ENCODE results near the gene MAP1B.
"Not testable (repeated sequence)": the region's sequence is repeated elsewhere in the genome, so short reads cannot be mapped to it uniquely, and the experiment has no call there.

MAP1B gene

DNA sequence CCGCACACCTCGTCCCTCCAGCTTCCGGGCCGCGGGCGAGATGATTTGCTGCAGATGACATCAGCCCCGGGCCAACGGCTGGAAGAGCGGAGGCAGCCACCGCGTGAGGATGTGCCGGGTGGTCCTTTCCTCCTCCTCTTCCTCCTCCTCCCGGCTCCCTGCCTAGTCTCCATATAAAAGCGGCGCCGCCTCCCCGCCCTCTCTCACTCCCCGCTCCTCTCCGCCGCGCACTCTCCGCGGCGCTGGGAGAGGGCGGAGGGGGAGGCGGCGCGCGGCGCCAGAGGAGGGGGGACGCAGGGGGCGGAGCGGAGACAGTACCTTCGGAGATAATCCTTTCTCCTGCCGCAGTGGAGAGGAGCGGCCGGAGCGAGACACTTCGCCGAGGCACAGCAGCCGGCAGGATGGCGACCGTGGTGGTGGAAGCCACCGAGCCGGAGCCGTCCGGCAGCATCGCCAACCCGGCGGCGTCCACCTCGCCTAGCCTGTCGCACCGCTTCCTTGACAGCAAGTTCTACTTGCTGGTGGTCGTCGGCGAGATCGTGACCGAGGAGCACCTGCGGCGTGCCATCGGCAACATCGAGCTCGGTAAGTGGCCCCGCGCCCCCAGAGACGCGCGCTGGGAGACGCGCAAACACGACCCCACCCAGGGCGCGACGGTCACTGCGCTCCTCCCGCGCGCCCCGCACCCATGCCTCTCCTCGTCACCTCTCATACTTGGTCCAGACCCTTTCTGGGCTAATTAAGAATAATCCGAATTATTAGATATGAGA lies at the start of gene MAP1B:
MAP1B (plus strand) TSS at position 345 of the 770 bp plus-strand sequence; CDS start at position 402, 57 bp downstream.
- peak; percentile 86 for DNase-seq

DNA sequence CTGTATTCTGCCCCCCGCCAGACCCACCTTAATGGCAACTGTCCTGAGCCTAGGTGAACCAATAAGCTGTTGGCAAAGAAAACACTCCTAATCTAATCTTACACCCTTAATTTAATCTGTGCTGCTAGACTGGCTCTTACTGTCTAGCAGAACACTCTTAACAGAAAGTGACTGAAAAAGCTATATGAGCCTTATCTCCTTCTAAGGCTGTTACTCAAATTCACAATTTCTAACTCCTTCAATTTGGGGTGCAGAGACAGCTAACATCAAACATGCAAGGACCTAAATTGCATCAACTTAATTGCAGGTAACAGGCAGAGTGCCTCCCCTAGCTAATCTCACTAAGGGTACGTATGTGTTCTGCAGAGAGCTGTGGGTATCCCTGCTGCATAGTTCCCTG lies 49.5 kb upstream of the MAP1B start:
- DNase-seq = no peak

DNA sequence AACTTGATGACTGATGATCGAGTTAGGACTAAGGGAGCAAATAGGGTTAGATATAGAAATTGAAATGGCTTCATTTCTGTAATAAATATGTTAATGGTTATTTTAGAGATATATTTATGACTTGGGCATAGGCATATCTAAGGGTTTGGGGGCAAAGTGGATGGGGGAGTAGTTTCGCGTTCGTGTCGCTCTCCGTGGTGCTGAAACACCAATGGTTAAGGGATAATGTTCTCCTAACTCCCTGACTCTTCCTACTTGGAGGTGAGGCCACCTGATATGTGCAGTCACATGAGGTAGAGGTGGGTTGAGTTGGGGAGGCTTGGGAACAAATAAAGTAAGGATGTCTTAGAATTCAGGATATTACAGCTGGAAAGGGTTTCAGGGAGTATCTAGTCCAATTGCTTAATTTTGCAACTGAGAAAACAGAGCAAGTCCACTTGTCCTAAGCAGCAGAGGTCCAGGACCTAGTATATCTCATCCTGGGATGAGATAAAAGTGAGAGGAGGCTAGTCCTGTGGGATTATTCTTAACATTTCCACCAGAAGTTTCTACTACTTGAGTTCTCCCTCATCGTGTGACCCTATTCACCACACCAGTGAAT lies 44.0 kb upstream of the MAP1B start:
- peak; percentile 35 for DNase-seq

DNA sequence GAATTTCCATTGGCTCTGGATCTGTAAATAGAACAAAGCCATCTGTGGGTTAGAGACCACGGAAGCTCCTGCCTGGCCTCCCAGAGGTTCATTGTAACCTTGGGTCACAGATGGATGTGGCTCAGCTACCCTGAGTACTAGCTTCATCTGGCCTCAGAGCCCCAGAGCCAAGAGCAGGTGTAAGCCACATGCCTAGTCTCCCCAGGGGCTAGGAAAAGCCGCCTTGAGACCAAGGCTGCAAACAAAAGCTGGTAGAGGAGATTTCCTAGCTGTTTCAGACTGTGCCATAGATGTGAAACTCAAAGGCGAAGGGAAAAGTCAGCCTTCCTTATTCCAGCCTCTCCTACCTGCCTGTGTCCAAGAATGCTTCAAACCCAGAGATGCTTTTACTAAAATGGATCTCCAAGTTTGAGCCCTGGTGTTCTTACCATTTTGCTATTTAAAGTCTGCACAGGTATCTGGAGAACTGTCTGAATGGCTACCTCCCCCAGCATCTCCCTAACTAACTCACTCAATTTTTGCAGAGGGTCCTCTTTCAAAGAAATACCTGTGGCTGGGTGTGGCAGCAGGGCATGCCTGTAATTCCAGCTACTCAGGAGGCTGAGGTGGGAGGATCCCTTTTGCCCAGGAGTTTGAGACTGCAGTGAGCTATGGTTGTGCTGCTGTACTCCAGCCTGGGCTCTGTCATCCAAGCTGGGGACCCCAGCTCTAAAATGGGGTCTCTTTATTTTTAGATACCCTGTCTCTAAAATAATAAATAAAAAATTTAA lies 42.3 kb upstream of the MAP1B start:
- DNase-seq = no peak

- DNase-seq = no peak
These were observed 41.5 kb upstream of the MAP1B start for GRCh38 chr5:72065751-72066255.

GRCh38 chr5:72066705-72067107 lies 40.6 kb upstream of the MAP1B start:
- DNase-seq = no peak

- DNase-seq = no peak
These were observed 39.4 kb upstream of the MAP1B start for GRCh38 chr5:72067682-72068470.

DNA sequence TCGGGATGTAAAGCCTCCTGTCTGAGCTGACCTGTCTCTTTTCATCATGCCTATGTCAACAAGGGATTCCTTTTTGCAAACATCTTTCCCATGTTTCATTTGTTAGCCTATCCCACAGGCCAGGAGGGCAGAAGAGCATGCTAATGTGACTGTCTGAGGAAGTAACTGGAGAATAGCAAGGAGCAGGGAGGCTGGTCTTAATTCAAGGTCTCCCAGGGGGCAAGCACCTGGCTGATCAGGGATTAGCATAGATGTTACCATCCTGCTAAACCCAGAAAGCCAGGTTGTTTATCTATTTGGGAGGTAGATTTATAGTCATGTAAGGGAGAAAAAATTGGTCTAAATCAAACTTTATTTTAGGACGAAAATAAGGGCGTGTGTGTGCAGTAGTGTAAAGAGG lies 36.7 kb upstream of the MAP1B start:
- no peak for DNase-seq

DNA sequence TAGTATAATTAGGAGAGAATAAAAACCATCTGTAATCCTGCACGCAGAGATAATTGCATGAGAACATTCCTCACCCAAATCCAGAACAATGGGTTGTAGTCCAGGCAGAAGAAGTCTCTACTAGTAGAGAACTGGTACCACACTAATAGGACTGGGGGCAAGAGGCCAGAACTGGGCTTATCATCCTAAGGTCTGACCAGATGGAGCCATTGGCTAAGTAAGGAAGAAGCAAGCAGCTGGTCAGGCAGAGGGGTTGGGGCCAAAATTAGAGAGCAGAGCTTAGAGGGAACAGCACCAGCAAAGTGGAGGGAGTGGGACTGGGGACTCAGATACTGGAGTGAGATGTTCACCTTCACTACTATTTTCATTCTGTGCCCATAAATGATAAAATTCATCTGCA lies 35.4 kb upstream of the MAP1B start:
- DNase-seq = no peak

- no peak for DNase-seq
These were observed 33.0 kb upstream of the MAP1B start for GRCh38 chr5:72074251-72074650.

DNA sequence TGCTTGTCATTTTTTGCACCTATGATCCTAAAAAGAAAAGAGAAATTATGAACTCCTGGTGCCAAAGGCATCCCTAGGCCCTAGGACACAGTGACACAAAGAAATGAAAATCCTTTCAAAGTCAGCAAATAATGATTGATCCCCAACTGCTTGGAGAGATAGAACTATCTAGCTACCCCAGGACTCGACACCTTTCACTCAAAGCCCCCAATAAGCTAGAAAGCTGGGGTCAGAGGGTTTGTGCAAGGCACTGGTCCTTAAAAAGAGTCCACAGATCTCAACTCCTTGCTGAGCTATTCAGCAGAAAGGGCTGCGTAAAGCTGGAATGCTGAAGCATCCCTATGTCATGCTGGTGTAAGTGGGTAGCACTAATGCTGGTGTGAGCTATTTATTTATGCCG lies 31.8 kb upstream of the MAP1B start:
- no peak for DNase-seq

GRCh38 chr5:72076621-72077300 lies 30.5 kb upstream of the MAP1B start:
- DNase-seq = no peak

DNA sequence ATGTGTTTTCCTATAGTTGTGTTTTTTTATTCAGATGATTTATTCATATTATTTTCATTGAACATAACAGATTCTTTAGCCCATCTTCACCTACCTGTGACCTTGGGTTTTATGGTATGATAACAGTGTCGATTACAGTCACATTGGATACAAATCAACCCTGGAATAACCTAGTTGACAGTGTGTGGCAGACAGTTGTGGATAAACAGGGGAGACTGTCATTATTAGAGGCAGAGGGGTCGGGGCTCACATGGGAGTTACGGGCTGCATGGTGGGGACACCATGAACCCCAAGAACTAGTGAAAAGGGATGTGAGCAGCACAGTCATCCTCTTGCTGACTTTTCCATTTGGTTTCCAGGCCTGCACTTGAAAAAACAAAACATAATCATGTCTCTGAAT lies 29.9 kb upstream of the MAP1B start:
- DNase-seq = no peak

DNA sequence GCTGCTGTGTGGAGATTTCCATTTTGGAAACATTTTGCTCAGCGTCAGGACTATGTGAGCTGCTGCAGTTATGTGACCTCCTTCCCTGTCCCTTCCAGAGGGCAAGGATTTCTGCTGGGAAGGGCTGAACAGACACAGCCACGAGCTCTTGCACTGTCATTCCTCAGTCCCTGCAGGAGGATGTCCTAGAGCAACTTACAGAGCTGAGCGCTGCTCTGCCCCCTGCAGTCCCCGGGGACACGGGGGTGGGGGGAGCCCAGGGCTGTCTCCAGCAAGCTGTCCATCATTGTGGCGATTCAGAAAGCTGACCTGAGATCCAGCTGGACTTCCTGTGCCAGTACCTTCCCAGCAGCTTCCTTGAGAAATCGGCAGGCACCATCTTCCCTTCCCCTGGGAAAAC lies 28.0 kb upstream of the MAP1B start:
- DNase-seq = no peak

GRCh38 chr5:72082048-72082447 lies 25.2 kb upstream of the MAP1B start:
- no peak for DNase-seq

DNA sequence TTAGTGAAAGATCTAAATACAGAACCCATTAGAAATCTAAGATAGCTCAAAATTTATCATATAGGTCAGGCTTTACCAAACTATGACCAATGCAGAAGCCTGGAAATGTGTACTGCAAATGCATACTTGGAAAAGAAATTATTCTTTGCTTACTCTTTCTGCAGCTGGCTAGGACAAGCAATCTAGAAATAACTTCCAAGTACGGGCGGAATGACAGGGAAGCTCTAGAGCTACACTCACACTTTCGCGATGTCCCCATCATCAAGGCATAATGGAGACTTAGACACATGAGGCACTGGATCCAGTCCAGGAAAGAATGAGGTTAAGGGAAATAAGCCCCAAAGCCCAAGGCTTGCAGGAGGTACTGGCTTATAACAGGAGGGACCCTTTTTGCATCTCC lies 22.4 kb upstream of the MAP1B start:
- DNase-seq = no peak

- DNase-seq = no peak
These were observed 22.0 kb upstream of the MAP1B start for GRCh38 chr5:72085319-72085718.

DNA sequence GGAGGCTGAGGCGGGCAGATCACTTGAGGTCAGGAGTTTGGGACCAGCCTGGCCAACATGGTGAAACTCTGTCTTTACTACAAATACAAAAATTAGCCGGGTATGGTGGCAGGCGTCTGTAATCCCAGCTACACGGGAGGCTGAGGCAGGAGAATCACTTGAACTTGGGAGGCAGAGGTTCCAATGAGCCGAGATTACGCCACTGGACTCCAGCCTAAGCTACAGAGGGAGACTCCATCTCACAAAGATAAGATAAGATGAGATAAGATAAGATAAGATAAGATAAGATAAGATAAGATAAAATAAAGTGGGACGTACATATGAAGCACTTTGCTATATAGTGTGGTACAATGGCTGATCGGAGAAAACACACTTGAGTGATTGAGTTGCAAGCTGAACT lies 17.6 kb upstream of the MAP1B start:
- DNase-seq = not testable (repeated sequence)

GRCh38 chr5:72092074-72092473 lies 15.2 kb upstream of the MAP1B start:
- DNase-seq = no peak

DNA sequence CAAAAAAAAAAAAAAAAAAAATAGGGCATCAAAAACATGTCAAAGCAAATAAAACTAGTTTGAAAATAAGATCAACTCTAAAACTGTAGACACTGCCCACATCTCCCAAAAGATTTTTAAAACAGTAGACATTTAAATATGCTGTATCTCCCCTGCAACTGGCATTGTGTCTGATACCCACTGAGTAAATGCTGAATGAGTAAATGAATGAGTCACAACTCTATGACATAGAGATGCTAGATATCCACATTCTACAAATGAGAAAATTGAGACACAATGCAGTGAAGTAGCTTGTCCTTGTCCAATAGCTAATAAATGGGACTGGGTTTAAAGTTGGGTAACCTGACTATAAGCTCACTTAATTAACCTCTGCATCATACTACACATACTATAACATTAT lies 14.1 kb upstream of the MAP1B start:
- no peak for DNase-seq

GRCh38 chr5:72093824-72094223 lies 13.5 kb upstream of the MAP1B start:
- no peak for DNase-seq

GRCh38 chr5:72096602-72097188 lies 10.6 kb upstream of the MAP1B start:
- no peak for DNase-seq
